HCT116 (cell line): ENCODE measurements around the gene CISD1. TPM values are rescaled to one million over a fixed set of nuclear protein-coding genes. Genes with fewer than 3 reads are reported as not detected.
A peak's percentile ranks its signal among the peaks of the same experiment; 100 is the strongest.

Experiments
- ATAC-seq: fragments of 200-7000 bp; cut with Tn5 transposase; 2 replicates; pipeline ENCODE4 v1.9.1; 2020; ENCODE audit warnings: mild to moderate bottlenecking, moderate library complexity
- BruUV-seq: library from RNA; stranded (reverse); fragments of 400-500 nt; replicated peaks from 2 replicates; lab custom pipeline; 2021; lab: Mats Ljungman, UMichigan
- CTCF ChIA-PET: fragments of 300-600 bp; sonication (Branson Sonifier 250); formaldehyde crosslinking; loops from one replicate; lab custom pipeline; 2021; ENCODE audit warnings: antibody characterized with exemption; lab: Charles Lee
- POLR2A ChIA-PET: fragments of 300-600, 350-600 bp; sonication (Branson Sonifier 250); formaldehyde crosslinking; loops from one replicate; lab custom pipeline; 2021; ENCODE audit warnings: antibody characterized with exemption; lab: Charles Lee
- RAD21 ChIA-PET, 2 experiments: fragments of 300-600 bp; sonication (Branson Sonifier 250); formaldehyde crosslinking; loops; one replicate each; lab custom pipeline; 2023; ENCODE audit warnings: low total read pairs in 2 of 2; ENCODE audit not compliant: uncharacterized antibody in 2 of 2, unreplicated experiment in 2 of 2, low non-redundant PET in 1 of 2; lab: Charles Lee
- DNase-seq: peaks from one replicate; pipeline ENCODE4 v3.0.0-alpha.2; 2010; ENCODE audit warnings: low read depth, low spot score
- H2AFZ ChIP-seq: fragments of 200-600 bp; shearing (Covaris generic), sonication (generic); 2 replicates; pipeline ENCODE4 v1.6.1; 2017; ENCODE audit warnings: low read depth, mixed run types, mixed read lengths, antibody characterized with exemption, low read length; ENCODE audit not compliant: poor library complexity, severe bottlenecking
- H3K27ac ChIP-seq: 2 replicates; pipeline ENCODE4 v1.5.1; 2012; ENCODE audit warnings: low read depth, low read length
- H3K27me3 ChIP-seq: fragments of 200-600 bp; sonication (generic); 2 replicates; pipeline ENCODE4 v1.6.1; 2016; ENCODE audit warnings: mixed run types, low read length, mixed read lengths; ENCODE audit not compliant: insufficient read depth
- H3K36me3 ChIP-seq, 2 experiments: fragments of 200-500 bp in 1 of 2; fragments of 200-600 bp in 1 of 2; sonication (Bioruptor generic) in 1 of 2; sonication (generic) in 1 of 2; 2 replicates each; pipeline versions ENCODE4 v1.5.1 to v1.6.1; 2014 to 2016; ENCODE audit warnings: low read length in 2 of 2, inconsistent platforms in 1 of 2, mixed read lengths in 1 of 2, mixed run types in 1 of 2; ENCODE audit not compliant: insufficient read depth in 2 of 2, control insufficient read depth in 1 of 2
- H3K4me1 ChIP-seq, 2 experiments: fragments of 200-600 bp in 1 of 2; sonication (generic) in 1 of 2; 2 replicates each; pipeline versions ENCODE4 v1.5.1 to v1.6.1; 2012 to 2017; ENCODE audit warnings: low read length in 2 of 2, inconsistent platforms in 1 of 2, mild to moderate bottlenecking in 1 of 2, mixed read lengths in 1 of 2, mixed run types in 1 of 2, moderate library complexity in 1 of 2; ENCODE audit not compliant: insufficient read depth in 2 of 2, control insufficient read depth in 1 of 2
- H3K4me2 ChIP-seq: fragments of 200-600 bp; sonication (generic); 2 replicates; pipeline ENCODE4 v1.6.1; 2017; ENCODE audit warnings: mixed run types, low read length, mixed read lengths
- H3K4me3 ChIP-seq, 2 experiments: fragments of 200-600 bp in 1 of 2; sonication (generic) in 1 of 2; replicated peaks in 1 of 2; 2 replicates each; pipeline ENCODE4 v1.5.1; 2011 to 2016; ENCODE audit warnings: low read length in 2 of 2, control low read depth in 1 of 2, low read depth in 1 of 2, mild to moderate bottlenecking in 1 of 2, mixed read lengths in 1 of 2, mixed run types in 1 of 2
- H3K79me2 ChIP-seq: fragments of 200-600 bp; sonication (generic); 2 replicates; pipeline ENCODE4 v1.6.1; 2017; ENCODE audit warnings: mild to moderate bottlenecking, mixed run types, low read length, moderate library complexity, mixed read lengths; ENCODE audit not compliant: insufficient read depth
- H3K9ac ChIP-seq: fragments of 200-600 bp; sonication (generic); 2 replicates; pipeline ENCODE4 v1.6.1; 2016; ENCODE audit warnings: low read length, mixed read lengths
- H3K9me2 ChIP-seq: fragments of 200-600 bp; sonication (generic), shearing (Covaris generic); 2 replicates; pipeline ENCODE4 v1.6.1; 2017; ENCODE audit warnings: mixed run types, mild to moderate bottlenecking, moderate library complexity; ENCODE audit not compliant: insufficient read depth
- H3K9me3 ChIP-seq, 2 experiments: fragments of 200-500 bp in 1 of 2; fragments of 200-600 bp in 1 of 2; sonication (Bioruptor generic) in 1 of 2; sonication (generic) in 1 of 2; 2 replicates each; pipeline ENCODE4 v1.6.1; 2014 to 2017; ENCODE audit warnings: low read length in 2 of 2, mixed read lengths in 2 of 2, inconsistent platforms in 1 of 2, low read depth in 1 of 2, mild to moderate bottlenecking in 1 of 2, mixed run types in 1 of 2, moderate library complexity in 1 of 2; ENCODE audit not compliant: control insufficient read depth in 1 of 2, insufficient read depth in 1 of 2
- H4K20me1 ChIP-seq: fragments of 200-600 bp; sonication (generic), shearing (Covaris generic); 2 replicates; pipeline ENCODE4 v1.6.1; 2017; ENCODE audit warnings: mixed run types, mild to moderate bottlenecking, moderate library complexity; ENCODE audit not compliant: insufficient read depth
- CBX3 ChIP-seq: IDR thresholded peaks from 2 replicates; pipeline ENCODE4 v1.6.1; 2012; ENCODE audit warnings: low read depth
- POLR2A ChIP-seq: IDR thresholded peaks from 2 replicates; pipeline ENCODE4 v1.7.0; 2011; ENCODE audit warnings: borderline replicate concordance; ENCODE audit not compliant: insufficient read depth, insufficient read length; ENCODE audit errors: extremely low read depth
- POLR2AphosphoS5 ChIP-seq: IDR thresholded peaks from 2 replicates; pipeline ENCODE4 v1.6.1; 2011; ENCODE audit warnings: mild to moderate bottlenecking, low read depth, low read length, moderate library complexity
- SRF ChIP-seq: IDR thresholded peaks from 2 replicates; pipeline ENCODE4 v1.6.1; 2012; ENCODE audit warnings: low read depth
- YY1 ChIP-seq: IDR thresholded peaks from 2 replicates; pipeline ENCODE4 v1.6.1; 2011; ENCODE audit warnings: low read length, low read depth, moderate library complexity, mild to moderate bottlenecking; ENCODE audit not compliant: insufficient replicate concordance; ENCODE audit errors: extremely low read depth
- ZFX ChIP-seq: fragments of 450-650 bp; IDR thresholded peaks from 2 replicates; pipeline ENCODE4 v1.6.1; 2017
- ZNF274 ChIP-seq: fragments of 200-500 bp; sonication (Bioruptor generic); IDR thresholded peaks from 2 replicates; pipeline ENCODE4 v1.6.1; 2014; ENCODE audit warnings: mild to moderate bottlenecking, low read depth, low read length, inconsistent platforms
- intact Hi-C: fragments of 100-400 bp; cut with micrococcal nuclease; formaldehyde crosslinking; loops from 2 replicates; pipeline ENCODE4 v1.10.0; 2022
- total RNA-seq: library from RNA; stranded (reverse); gene quantifications from one replicate; pipeline ENCODE4 v1.2.1, GENCODE V29; 2021; ENCODE audit not compliant: unreplicated experiment
- TF ChIP-seq, protein P1 (sequence below): IDR thresholded peaks from 2 replicates; pipeline ENCODE4 v1.6.1; 2012
- TF ChIP-seq, protein P2 (sequence below), 3 experiments: fragments of 200-600 bp in 1 of 3; sonication (generic) in 1 of 3; IDR thresholded peaks in 2 of 3; conservative IDR thresholded peaks in 1 of 3; 2 replicates each; pipeline ENCODE4 v1.5.1; 2012 to 2017; ENCODE audit warnings: low read depth in 2 of 3, low read length in 2 of 3, antibody characterized with exemption in 1 of 3, borderline replicate concordance in 1 of 3, control low read depth in 1 of 3, mild to moderate bottlenecking in 1 of 3, mixed read lengths in 1 of 3, mixed run types in 1 of 3, moderate library complexity in 1 of 3; ENCODE audit not compliant: insufficient read depth in 1 of 3
- TF ChIP-seq, protein P3 (sequence below): IDR thresholded peaks from 2 replicates; pipeline ENCODE4 v1.6.1; 2012
- TF ChIP-seq, protein P4 (sequence below): IDR thresholded peaks from 2 replicates; pipeline ENCODE4 v1.6.1; 2011; ENCODE audit warnings: mild to moderate bottlenecking, low read length, moderate library complexity; ENCODE audit not compliant: insufficient replicate concordance; ENCODE audit errors: extremely low read depth

CISD1 gene
- total RNA-seq, 1 experiment from 2014 or later = 47.3 TPM

DNA sequence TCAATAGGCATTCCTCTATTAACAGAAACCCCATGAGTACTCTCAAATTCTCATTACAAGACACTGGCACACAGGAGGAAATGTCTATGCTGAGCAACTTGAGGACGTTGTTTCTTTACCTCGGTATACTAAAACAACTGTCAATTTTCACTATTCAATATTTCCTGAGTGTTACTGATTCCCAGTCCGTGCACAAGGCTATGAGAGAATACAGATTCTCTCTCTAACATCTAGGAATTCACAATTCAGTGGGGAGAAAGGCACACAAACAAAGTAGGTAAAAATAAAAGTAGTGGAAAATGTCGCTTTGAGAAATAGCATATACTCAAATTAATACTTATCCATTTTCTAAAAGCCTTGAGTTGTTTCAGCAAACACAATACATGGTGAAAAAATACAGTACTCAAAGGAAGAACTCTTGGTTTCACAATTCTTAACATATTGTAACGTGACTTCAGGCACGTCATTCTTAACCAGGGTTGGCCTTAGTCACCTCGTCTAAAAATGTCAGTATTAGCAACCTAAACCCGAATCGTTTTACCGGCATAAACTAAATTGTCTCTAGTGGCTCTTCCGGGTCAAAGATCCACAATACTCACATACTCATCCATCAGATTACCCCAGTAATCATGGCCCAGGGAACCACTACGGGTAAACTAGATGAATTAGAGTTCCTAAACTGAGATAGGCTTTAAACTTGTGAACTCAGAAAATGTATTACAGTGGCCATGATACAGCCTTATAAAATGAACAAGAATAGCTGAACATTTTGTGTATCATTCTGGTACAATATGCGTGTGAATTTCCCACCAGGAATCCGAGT is 2.7 kb upstream of the CISD1 start:
- Histone ChIP-seq H3K27ac (no peak overlapping the region), H3K36me3 (no peaks in the 10 kb centered on the region), H3K4me2 (peak overlapping the region; percentile 97), H2AFZ (no peak overlapping the region), H4K20me1 (no peaks in the 10 kb centered on the region), H3K9me3 (no peaks in the 10 kb centered on the region), H3K79me2 (peaks cover 34% of the 10 kb centered on the region), H3K9me2 (no peaks in the 10 kb centered on the region), H3K4me3 (peak overlapping the region; percentile 74 to 81), H3K9ac (peak overlapping the region; percentile 73), H3K4me1 (peaks cover 16 to 28% of the 10 kb centered on the region in 2 experiments), H3K27me3 (no peaks in the 10 kb centered on the region)
- POLR2A ChIA-PET = no interaction called here
- no peak for TF ChIP-seq ZFX
- TF ChIP-seq, protein P1, sequence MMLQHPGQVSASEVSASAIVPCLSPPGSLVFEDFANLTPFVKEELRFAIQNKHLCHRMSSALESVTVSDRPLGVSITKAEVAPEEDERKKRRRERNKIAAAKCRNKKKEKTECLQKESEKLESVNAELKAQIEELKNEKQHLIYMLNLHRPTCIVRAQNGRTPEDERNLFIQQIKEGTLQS = no peak
- TF ChIP-seq POLR2AphosphoS5 = no peak
- TF ChIP-seq ZNF274 = no peak
- TF ChIP-seq YY1 = no peak
- no peak for TF ChIP-seq SRF
- TF ChIP-seq, protein P2, sequence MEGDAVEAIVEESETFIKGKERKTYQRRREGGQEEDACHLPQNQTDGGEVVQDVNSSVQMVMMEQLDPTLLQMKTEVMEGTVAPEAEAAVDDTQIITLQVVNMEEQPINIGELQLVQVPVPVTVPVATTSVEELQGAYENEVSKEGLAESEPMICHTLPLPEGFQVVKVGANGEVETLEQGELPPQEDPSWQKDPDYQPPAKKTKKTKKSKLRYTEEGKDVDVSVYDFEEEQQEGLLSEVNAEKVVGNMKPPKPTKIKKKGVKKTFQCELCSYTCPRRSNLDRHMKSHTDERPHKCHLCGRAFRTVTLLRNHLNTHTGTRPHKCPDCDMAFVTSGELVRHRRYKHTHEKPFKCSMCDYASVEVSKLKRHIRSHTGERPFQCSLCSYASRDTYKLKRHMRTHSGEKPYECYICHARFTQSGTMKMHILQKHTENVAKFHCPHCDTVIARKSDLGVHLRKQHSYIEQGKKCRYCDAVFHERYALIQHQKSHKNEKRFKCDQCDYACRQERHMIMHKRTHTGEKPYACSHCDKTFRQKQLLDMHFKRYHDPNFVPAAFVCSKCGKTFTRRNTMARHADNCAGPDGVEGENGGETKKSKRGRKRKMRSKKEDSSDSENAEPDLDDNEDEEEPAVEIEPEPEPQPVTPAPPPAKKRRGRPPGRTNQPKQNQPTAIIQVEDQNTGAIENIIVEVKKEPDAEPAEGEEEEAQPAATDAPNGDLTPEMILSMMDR (IDR thresholded peaks at IDR 0.05 in 2 of 3, conservative IDR thresholded peaks at IDR 0.05 in 1 of 3; ENCODE audit: borderline replicate concordance in 1 of 3, insufficient read depth in 1 of 3, low read depth in 2 of 3, low read length in 2 of 3) = no peak
- TF ChIP-seq, protein P3, sequence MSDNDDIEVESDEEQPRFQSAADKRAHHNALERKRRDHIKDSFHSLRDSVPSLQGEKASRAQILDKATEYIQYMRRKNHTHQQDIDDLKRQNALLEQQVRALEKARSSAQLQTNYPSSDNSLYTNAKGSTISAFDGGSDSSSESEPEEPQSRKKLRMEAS = no peak
- TF ChIP-seq, protein P4, sequence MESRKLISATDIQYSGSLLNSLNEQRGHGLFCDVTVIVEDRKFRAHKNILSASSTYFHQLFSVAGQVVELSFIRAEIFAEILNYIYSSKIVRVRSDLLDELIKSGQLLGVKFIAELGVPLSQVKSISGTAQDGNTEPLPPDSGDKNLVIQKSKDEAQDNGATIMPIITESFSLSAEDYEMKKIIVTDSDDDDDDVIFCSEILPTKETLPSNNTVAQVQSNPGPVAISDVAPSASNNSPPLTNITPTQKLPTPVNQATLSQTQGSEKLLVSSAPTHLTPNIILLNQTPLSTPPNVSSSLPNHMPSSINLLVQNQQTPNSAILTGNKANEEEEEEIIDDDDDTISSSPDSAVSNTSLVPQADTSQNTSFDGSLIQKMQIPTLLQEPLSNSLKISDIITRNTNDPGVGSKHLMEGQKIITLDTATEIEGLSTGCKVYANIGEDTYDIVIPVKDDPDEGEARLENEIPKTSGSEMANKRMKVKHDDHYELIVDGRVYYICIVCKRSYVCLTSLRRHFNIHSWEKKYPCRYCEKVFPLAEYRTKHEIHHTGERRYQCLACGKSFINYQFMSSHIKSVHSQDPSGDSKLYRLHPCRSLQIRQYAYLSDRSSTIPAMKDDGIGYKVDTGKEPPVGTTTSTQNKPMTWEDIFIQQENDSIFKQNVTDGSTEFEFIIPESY = no peak
- TF ChIP-seq CBX3 = no peak
- no peak for TF ChIP-seq POLR2A
- BruUV-seq = no TSS peak
- DNase-seq (no peak), ATAC-seq (no peak)
- CTCF ChIA-PET = no interaction called here
- RAD21 ChIA-PET = no interaction called here
- intact Hi-C loops = no loop called here
